BJ (cell line): ENCODE results near the gene USP3. TPM values are rescaled to one million over a fixed set of nuclear protein-coding genes. Genes with fewer than 3 reads are reported as not detected.

ENCODE experiments used
- CTCF ChIA-PET: fragments of 350-600 bp; formaldehyde crosslinking; extraction: SDS; loops from one replicate; lab custom pipeline; 2021; ENCODE audit warnings: antibody characterized with exemption, inconsistent platforms; lab: Yijun Ruan, JAX
- POLR2A ChIA-PET: fragments of 300-600 bp; sonication (Branson Sonifier 250); formaldehyde crosslinking; extraction: SDS; loops from one replicate; lab custom pipeline; 2021; ENCODE audit warnings: antibody characterized with exemption; lab: Charles Lee
- DNase-seq: peaks from one replicate; pipeline ENCODE4 v3.0.0-alpha.2; 2011; ENCODE audit warnings: low read depth
- H3K27me3 ChIP-seq: 2 replicates; pipeline ENCODE4 v1.6.0; 2011; ENCODE audit warnings: low read length; ENCODE audit not compliant: control insufficient read depth, insufficient read depth
- H3K36me3 ChIP-seq: 2 replicates; pipeline ENCODE4 v1.5.1; 2011; ENCODE audit warnings: low read length; ENCODE audit not compliant: control insufficient read depth, insufficient read depth
- H3K4me3 ChIP-seq: 2 replicates; pipeline ENCODE4 v1.5.1; 2011; ENCODE audit warnings: low read depth, mild to moderate bottlenecking, control low read depth, low read length
- CTCF ChIP-seq: IDR thresholded peaks from 2 replicates; pipeline ENCODE4 v1.5.1; 2011; ENCODE audit warnings: low read depth, mild to moderate bottlenecking, control low read depth, inconsistent platforms, low read length, moderate library complexity; ENCODE audit not compliant: insufficient read depth
- polyA plus RNA-seq: library from polyadenylated mRNA; depleted of rRNA; stranded (reverse); fragments of >200 nt; gene quantifications from 2 replicates; pipeline ENCODE4 v1.2.3, GENCODE V29; 2011

The USP3 gene
- polyA plus RNA-seq, 1 experiment, result 13.3 TPM

GRCh38 chr15:63497642-63498467 is 6.5 kb upstream of the USP3 start:
- no peak for TF ChIP-seq CTCF
- Histone ChIP-seq H3K4me3 (no peak overlapping the region), H3K27me3 (peaks cover 5% of the 10 kb centered on the region), H3K36me3 (no peaks in the 10 kb centered on the region)
- CTCF ChIA-PET, result interaction anchor here (0.9 to 3.9 kb wide), 5 partner anchors 10 to 209 kb away, joined by 3 to 22 read pairs (median 4); no protein-coding TSS in a partner anchor
- POLR2A ChIA-PET, result no interaction called here
- no peak for DNase-seq

GRCh38 chr15:63499175-63499549 is 5.2 kb upstream of the USP3 start:
- ChIA-PET POLR2A (no interaction called here), CTCF (interaction anchor here (0.9 to 1.8 kb wide), 3 partner anchors 16 to 210 kb away, joined by 3 to 4 read pairs (median 3); no protein-coding TSS in a partner anchor)
- no peak for TF ChIP-seq CTCF
- H3K27me3 ChIP-seq, result peaks cover 3% of the 10 kb centered on the region
- no peak for DNase-seq
- no peaks in the 10 kb centered on the region for H3K36me3 ChIP-seq
- H3K4me3 ChIP-seq, result no peak overlapping the region

- no peak for DNase-seq
- Histone ChIP-seq H3K4me3 (no peak overlapping the region), H3K36me3 (no peaks in the 10 kb centered on the region), H3K27me3 (peaks cover 3% of the 10 kb centered on the region)
- POLR2A ChIA-PET, result no interaction called here
- no peak for TF ChIP-seq CTCF
- CTCF ChIA-PET, result no interaction called here
Measured at GRCh38 chr15:63499611-63500010, 4.8 kb upstream of the USP3 start.

GRCh38 chr15:63500265-63501250 is 3.8 kb upstream of the USP3 start:
- H3K4me3 ChIP-seq, result peak overlapping the region; percentile 25; the same call in 1 of the 2 replicates
- ChIA-PET POLR2A (interaction anchor here (0.6 kb wide), 1 partner anchor 404 kb away, joined by 3 read pairs; no protein-coding TSS in a partner anchor), CTCF (interaction anchor here (0.6 to 1.7 kb wide), 4 partner anchors 9 to 100 kb away, joined by 3 to 11 read pairs (median 3); no protein-coding TSS in a partner anchor)
- H3K36me3 ChIP-seq, result no peaks in the 10 kb centered on the region
- no peak for TF ChIP-seq CTCF
- DNase-seq, result no peak
- H3K27me3 ChIP-seq, result peaks cover 3% of the 10 kb centered on the region; the same call in 1 of the 2 replicates
